Thoracic aorta (tissue), 2 donors: ENCODE data around the gene TEAD1. TPM values are rescaled to one million over a fixed set of nuclear protein-coding genes. Genes with fewer than 3 reads are reported as not detected.

ENCODE experiments used
- ATAC-seq: fragments of 150-250 bp; one replicate; pipeline ENCODE4 v1.8.0; 2017; ENCODE audit warnings: low read depth; ENCODE audit not compliant: insufficient number of reproducible peaks, low FRiP score
- DNase-seq: peaks from one replicate; pipeline ENCODE4 v3.0.0-alpha.2; 2020; ENCODE audit warnings: low spot score
- H3K27ac ChIP-seq, 2 donors: fragments of 200-600 bp; sonication (generic); 1 replicate in 1 of 2; 2 replicates in 1 of 2; pipeline ENCODE4 v1.5.1; 2016; ENCODE audit warnings: mild to moderate bottlenecking in 2 of 2, moderate library complexity in 2 of 2
- H3K27me3 ChIP-seq: fragments of 200-600 bp; sonication (generic); replicated peaks from 2 replicates; pipeline ENCODE4 v1.6.0; 2016; ENCODE audit warnings: mild to moderate bottlenecking; ENCODE audit not compliant: insufficient read depth
- H3K36me3 ChIP-seq: fragments of 200-600 bp; sonication (generic); one replicate; pipeline ENCODE4 v1.5.1; 2016
- H3K4me1 ChIP-seq, 2 donors: fragments of 200-600 bp; sonication (generic); 1 replicate in 1 of 2; 2 replicates in 1 of 2; pipeline versions ENCODE4 v1.5.1 to v1.6.0; 2016; ENCODE audit warnings: low read depth in 2 of 2, mild to moderate bottlenecking in 1 of 2; ENCODE audit not compliant: control insufficient read depth in 1 of 2
- H3K4me3 ChIP-seq: fragments of 200-600 bp; sonication (generic); 2 replicates; pipeline ENCODE4 v1.5.1; 2016; ENCODE audit warnings: mild to moderate bottlenecking
- H3K9me3 ChIP-seq: fragments of 200-600 bp; sonication (generic); 2 replicates; pipeline ENCODE4 v1.5.1; 2016
- CTCF ChIP-seq: fragments of 200-600 bp; sonication (generic); IDR thresholded peaks from one replicate; pipeline ENCODE4 v1.5.1; 2019; ENCODE audit warnings: antibody characterized with exemption
- total RNA-seq, 2 donors: library from RNA; depleted of rRNA; stranded (reverse); fragments of >200 nt; gene quantifications; one replicate each; pipeline versions ENCODE4 v1.1.0 to v1.2.3, GENCODE V29; 2016

Gene TEAD1
- total RNA-seq, 2 donors from 2014 or later: 57.3 to 164 TPM

DNA sequence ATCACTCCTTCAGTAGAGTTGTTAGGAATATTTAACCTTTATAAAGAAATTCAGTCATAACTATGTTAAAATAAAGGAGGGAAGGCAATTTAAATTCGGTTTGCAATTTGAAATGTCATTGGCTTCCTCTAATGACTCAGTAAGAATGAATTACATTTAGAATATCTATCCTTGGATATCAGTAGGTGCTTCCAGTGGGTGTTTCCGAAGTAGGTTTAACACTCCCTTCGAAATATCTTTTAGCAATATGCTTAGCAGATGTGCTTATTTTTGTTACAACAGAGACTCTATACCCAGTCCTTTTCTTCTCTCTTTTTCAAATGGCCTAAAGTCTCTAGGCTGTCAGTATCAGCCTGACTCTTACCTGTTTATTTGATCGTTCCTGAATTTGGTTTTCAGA is 231.2 kb downstream of the TEAD1 start:
- Histone ChIP-seq H3K27me3 (no peaks in the 10 kb centered on the region), H3K4me1 (peaks cover 0 to 10% of the 10 kb centered on the region in 2 donors), H3K27ac (no peak overlapping the region), H3K9me3 (no peaks in the 10 kb centered on the region), H3K36me3 (no peaks in the 10 kb centered on the region), H3K4me3 (no peak overlapping the region)
- no peak for ATAC-seq
- TF ChIP-seq CTCF: no peak
- no peak for DNase-seq

DNA sequence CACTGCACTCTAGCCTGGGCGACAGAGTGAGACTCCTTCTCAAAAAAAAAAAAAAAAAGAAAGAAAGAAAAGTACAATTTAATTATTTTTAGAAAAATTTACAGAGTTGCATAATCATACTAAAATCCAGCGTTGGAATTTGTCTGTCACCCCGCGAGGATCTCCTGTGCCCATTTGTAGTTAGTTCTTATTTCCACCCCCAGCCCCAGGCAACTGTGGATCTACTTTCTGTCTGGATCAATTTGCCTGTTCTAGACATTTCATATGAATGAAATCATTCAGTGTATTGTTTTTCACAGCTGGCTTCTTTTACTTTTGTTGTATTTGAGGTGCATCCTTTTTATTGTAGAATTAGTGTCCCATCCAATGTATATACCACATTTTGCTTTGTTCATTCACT is 232.3 kb downstream of the TEAD1 start:
- DNase-seq (no peak), ATAC-seq (no peak)
- Histone ChIP-seq H3K27me3 (no peaks in the 10 kb centered on the region), H3K9me3 (no peaks in the 10 kb centered on the region), H3K4me3 (no peak overlapping the region), H3K4me1 (no peaks in the 10 kb centered on the region), H3K27ac (no peak overlapping the region), H3K36me3 (no peaks in the 10 kb centered on the region)
- TF ChIP-seq CTCF: no peak

GRCh38 chr11:12909879-12910278 is 235.7 kb downstream of the TEAD1 start:
- H3K27ac ChIP-seq: no peak overlapping the region
- H3K4me3 ChIP-seq: no peak overlapping the region
- no peaks in the 10 kb centered on the region for H3K9me3 ChIP-seq
- DNase-seq (no peak), ATAC-seq (no peak)
- peaks cover 1 to 10% of the 10 kb centered on the region in 2 donors for H3K4me1 ChIP-seq
- H3K36me3 ChIP-seq: no peaks in the 10 kb centered on the region
- no peaks in the 10 kb centered on the region for H3K27me3 ChIP-seq
- TF ChIP-seq CTCF: no peak

- DNase-seq (no peak), ATAC-seq (peak; percentile 64)
- peak; percentile 67 for TF ChIP-seq CTCF
- Histone ChIP-seq H3K4me3 (no peak overlapping the region), H3K36me3 (no peaks in the 10 kb centered on the region), H3K9me3 (no peaks in the 10 kb centered on the region), H3K27me3 (no peaks in the 10 kb centered on the region), H3K4me1 (peaks cover 6 to 18% of the 10 kb centered on the region in 2 donors), H3K27ac (peak overlapping the region; percentile 15 to 23)
Measured at GRCh38 chr11:12914400-12914912, 240.2 kb downstream of the TEAD1 start.

GRCh38 chr11:12915093-12915492 is 240.9 kb downstream of the TEAD1 start:
- H3K4me1 ChIP-seq: peaks cover 6 to 18% of the 10 kb centered on the region in 2 donors
- no peaks in the 10 kb centered on the region for H3K9me3 ChIP-seq
- ATAC-seq (no peak), DNase-seq (no peak)
- no peaks in the 10 kb centered on the region for H3K27me3 ChIP-seq
- H3K4me3 ChIP-seq: no peak overlapping the region
- peak overlapping the region in 1 of 2 donors; percentile 15 for H3K27ac ChIP-seq
- TF ChIP-seq CTCF: no peak
- H3K36me3 ChIP-seq: no peaks in the 10 kb centered on the region
